SK-N-SH (cell line): ENCODE measurements around the gene SLC26A1. TPM values are rescaled to one million over a fixed set of nuclear protein-coding genes. Genes with fewer than 3 reads are reported as not detected.

Source experiments
- CTCF ChIA-PET: fragments of 300-600, 350-600 bp; formaldehyde crosslinking; extraction: SDS; loops from one replicate; lab custom pipeline; 2021; lab: Yijun Ruan, JAX
- POLR2A ChIA-PET: fragments of 350-600 bp; sonication (Branson Sonifier 250); formaldehyde crosslinking; extraction: SDS; loops from one replicate; lab custom pipeline; 2020; ENCODE audit warnings: antibody characterized with exemption, inconsistent platforms; lab: Yijun Ruan, JAX
- DNase-seq: peaks from one replicate; pipeline ENCODE4 v3.0.0; 2012
- H2AFZ ChIP-seq: fragments of 200-600 bp; sonication (generic); 2 replicates; pipeline ENCODE4 v1.8.1; 2016; ENCODE audit warnings: antibody characterized with exemption, mild to moderate bottlenecking, low read depth
- H3F3A ChIP-seq: fragments of 200-600 bp; sonication (generic); replicated peaks from 2 replicates; pipeline ENCODE3; 2016; ENCODE audit warnings: antibody characterized with exemption, mild to moderate bottlenecking; ENCODE audit not compliant: insufficient read depth
- H3K27ac ChIP-seq, 2 experiments: fragments of 200-500 bp in 1 of 2; fragments of 200-600 bp in 1 of 2; sonication (Bioruptor generic) in 1 of 2; sonication (generic), shearing (Covaris generic) in 1 of 2; 2 replicates each; pipeline versions ENCODE4 v1.5.1 to v1.6.1; 2014 to 2016; ENCODE audit warnings: low read depth in 2 of 2, inconsistent platforms in 1 of 2, low read length in 1 of 2, mild to moderate bottlenecking in 1 of 2, mixed read lengths in 1 of 2
- H3K27me3 ChIP-seq: fragments of 200-600 bp; sonication (generic), shearing (Covaris generic); 2 replicates; pipeline ENCODE4 v1.6.1; 2016; ENCODE audit warnings: mixed run types; ENCODE audit not compliant: insufficient read depth
- H3K36me3 ChIP-seq, 2 experiments: fragments of 200-500 bp in 1 of 2; fragments of 200-600 bp in 1 of 2; sonication (Bioruptor generic) in 1 of 2; sonication (generic) in 1 of 2; replicated peaks in 1 of 2; 2 replicates each; pipeline versions ENCODE3 to v1.5.1; 2014 to 2016; ENCODE audit warnings: low read length in 1 of 2, mild to moderate bottlenecking in 1 of 2; ENCODE audit not compliant: insufficient read depth in 2 of 2, control insufficient read depth in 1 of 2
- H3K4me1 ChIP-seq, 2 experiments: fragments of 200-500 bp in 1 of 2; fragments of 200-600 bp in 1 of 2; sonication (Bioruptor generic) in 1 of 2; sonication (generic), shearing (Covaris generic) in 1 of 2; 2 replicates each; pipeline versions ENCODE4 v1.5.1 to v1.6.1; 2014 to 2016; ENCODE audit warnings: low read depth in 1 of 2, low read length in 1 of 2, mixed run types in 1 of 2; ENCODE audit not compliant: insufficient read depth in 2 of 2, control insufficient read depth in 1 of 2
- H3K4me2 ChIP-seq: fragments of 200-600 bp; sonication (generic), shearing (Covaris generic); 2 replicates; pipeline ENCODE4 v1.6.1; 2017; ENCODE audit warnings: mixed run types
- H3K4me3 ChIP-seq, 2 experiments: fragments of 200-500 bp in 1 of 2; fragments of 200-600 bp in 1 of 2; sonication (Bioruptor generic) in 1 of 2; sonication (generic), shearing (Covaris generic) in 1 of 2; 2 replicates each; pipeline versions ENCODE4 v1.5.1 to v1.8.1; 2014 to 2016; ENCODE audit warnings: low read depth in 2 of 2, inconsistent platforms in 1 of 2, low read length in 1 of 2, mild to moderate bottlenecking in 1 of 2, mixed read lengths in 1 of 2, moderate library complexity in 1 of 2
- H3K79me2 ChIP-seq: fragments of 200-600 bp; sonication (generic); 2 replicates; pipeline ENCODE4 v1.8.1; 2017; ENCODE audit warnings: mild to moderate bottlenecking; ENCODE audit not compliant: insufficient read depth
- H3K9ac ChIP-seq: fragments of 200-600 bp; sonication (generic); 2 replicates; pipeline ENCODE4 v1.6.1; 2017; ENCODE audit warnings: mixed run types
- H3K9me2 ChIP-seq: fragments of 200-600 bp; sonication (generic); 2 replicates; pipeline ENCODE4 v1.6.1; 2017; ENCODE audit warnings: mixed run types
- H3K9me3 ChIP-seq: fragments of 200-600 bp; sonication (generic); 2 replicates; pipeline ENCODE4 v1.6.1; 2017; ENCODE audit warnings: mixed run types, mild to moderate bottlenecking, moderate library complexity
- H4K20me1 ChIP-seq: fragments of 200-600 bp; sonication (generic); 2 replicates; pipeline ENCODE4 v1.6.1; 2017; ENCODE audit warnings: mild to moderate bottlenecking, mixed run types; ENCODE audit not compliant: insufficient read depth
- CTCF ChIP-seq: fragments of 200-600 bp; sonication (generic); IDR thresholded peaks from 2 replicates; pipeline ENCODE4 v1.6.1; 2017; ENCODE audit warnings: antibody characterized with exemption, mild to moderate bottlenecking, moderate library complexity
- FOXJ3 ChIP-seq: sonication (generic); formaldehyde crosslinking; IDR thresholded peaks from 2 replicates; pipeline ENCODE4 v1.5.1; 2020; ENCODE audit warnings: mild to moderate bottlenecking, missing genetic modification reagents
- FOXM1 ChIP-seq: IDR thresholded peaks from 2 replicates; pipeline ENCODE4 v1.4.0; 2012; ENCODE audit warnings: low read depth, mild to moderate bottlenecking
- GATA2 ChIP-seq: sonication (generic); formaldehyde crosslinking; IDR thresholded peaks from 2 replicates; pipeline ENCODE4 v1.5.0; 2020; ENCODE audit warnings: mild to moderate bottlenecking, missing genetic modification reagents
- MAX ChIP-seq: IDR thresholded peaks from 2 replicates; pipeline ENCODE4 v1.4.0; 2012; ENCODE audit warnings: low read depth
- MEF2A ChIP-seq: IDR thresholded peaks from 2 replicates; pipeline ENCODE4 v1.4.0; 2012; ENCODE audit warnings: low read depth, borderline replicate concordance
- NFIC ChIP-seq: IDR thresholded peaks from 2 replicates; pipeline ENCODE4 v1.4.0; 2012; ENCODE audit warnings: borderline replicate concordance
- POLR2AphosphoS5 ChIP-seq: IDR thresholded peaks from 2 replicates; pipeline ENCODE4 v1.6.1; 2012; ENCODE audit warnings: low read depth, low read length
- REST ChIP-seq: IDR thresholded peaks from 2 replicates; pipeline ENCODE4 v1.6.1; 2012; ENCODE audit warnings: mild to moderate bottlenecking, low read depth, low read length, moderate library complexity
- RXRA ChIP-seq: IDR thresholded peaks from 2 replicates; pipeline ENCODE4 v1.4.0; 2012; ENCODE audit warnings: low read depth, mild to moderate bottlenecking, borderline replicate concordance
- SMC3 ChIP-seq: IDR thresholded peaks from 2 replicates; pipeline ENCODE4 v1.6.1; 2012; ENCODE audit warnings: low read depth, low read length, improper control_type of control experiment
- USF1 ChIP-seq: IDR thresholded peaks from 2 replicates; pipeline ENCODE4 v1.4.0; 2012; ENCODE audit warnings: low read depth, borderline replicate concordance
- USF2 ChIP-seq: fragments of 150-350 bp; IDR thresholded peaks from 2 replicates; pipeline ENCODE4 v1.6.1; 2017; ENCODE audit warnings: antibody characterized with exemption, low read length, low read depth, borderline replicate concordance
- WGBS: methylation state at CpG from one replicate; pipeline ENCODE4 v1.1.6; 2017; ENCODE audit warnings: low lambda C conversion rate; 5-methylcytosine and 5-hydroxymethylcytosine counted together
- polyA plus RNA-seq, 3 experiments: library from polyadenylated mRNA; depleted of rRNA; stranded (reverse); fragments of >200 nt; gene quantifications; 2 replicates each; pipeline ENCODE4 v1.2.3, GENCODE V29; 2012

Gene SLC26A1
- polyA plus RNA-seq, 1 of the 3 experiments (the other 2 are of a cell fraction), result 0.05 TPM

- no peak; the same call in 1 of the 2 replicates for TF ChIP-seq POLR2AphosphoS5
- no peak for TF ChIP-seq FOXJ3 (CRISPR knock-in tag)
- TF ChIP-seq MEF2A, result no peak
- TF ChIP-seq USF2, result no peak
- TF ChIP-seq FOXM1, result no peak
- no peak for TF ChIP-seq CTCF
- TF ChIP-seq NFIC, result no peak
- TF ChIP-seq SMC3, result no peak
- no peak for TF ChIP-seq RXRA
- TF ChIP-seq MAX, result no peak
- TF ChIP-seq REST, result no peak
- no peak for TF ChIP-seq GATA2 (CRISPR knock-in tag)
- no peak for TF ChIP-seq USF1
- TF ChIP-seq, all 33 proteins: peak for 0
- no peaks in the 10 kb centered on the region for H3K9me2 ChIP-seq
- ChIA-PET CTCF (interaction anchor here (1.0 to 2.6 kb wide), 16 partner anchors 11 to 302 kb away, joined by 3 to 27 read pairs (median 6); partner anchors contain the start of genes GAK and TMEM175), POLR2A (interaction anchor here (1.0 to 1.4 kb wide), 3 partner anchors 14 to 60 kb away, joined by 3 to 5 read pairs (median 3); partner anchors contain the start of genes GAK and TMEM175)
- H3K4me1 ChIP-seq, result peaks cover 10 to 17% of the 10 kb centered on the region in 2 experiments; a peak in 1 of 4 replicates
- peak overlapping the region; percentile 88; the same call in 1 of the 2 replicates for H2AFZ ChIP-seq
- H4K20me1 ChIP-seq, result no peaks in the 10 kb centered on the region
- peak overlapping the region; percentile 77 for H3K9ac ChIP-seq
- peak; percentile 66 for DNase-seq
- H3K4me2 ChIP-seq, result peak overlapping the region; percentile 95
- H3K4me3 ChIP-seq, result peak overlapping the region; percentile 76 to 85
- H3K27me3 ChIP-seq, result no peaks in the 10 kb centered on the region
- H3K9me3 ChIP-seq, result no peaks in the 10 kb centered on the region
- H3K27ac ChIP-seq, result peak overlapping the region; percentile 55 to 82; a peak in 3 of 4 replicates
- 7% methylated on average over 8 of the region's 14 CpGs for WGBS
- H3F3A ChIP-seq, result no peaks in the 10 kb centered on the region
- peaks cover 7% of the 10 kb centered on the region; the same call in 1 of the 2 replicates for H3K79me2 ChIP-seq
- H3K36me3 ChIP-seq, result peaks cover 0 to 16% of the 10 kb centered on the region in 2 experiments
Observed at GRCh38 chr4:986428-986878, 6.8 kb downstream of the SLC26A1 start.
